GM21723 (cell line): ENCODE measurements around the gene ATP2A3.
"Not testable (repeated sequence)": the region's sequence is repeated elsewhere in the genome, so short reads cannot be mapped to it uniquely, and the experiment has no call there.

Experiments used
- ATAC-seq: cut with Tn5 transposase; IDR thresholded peaks from one replicate; pipeline ENCODE4 v1.9.1; 2021; ENCODE audit warnings: mild to moderate bottlenecking, moderate library complexity; ENCODE audit not compliant: unreplicated experiment

The ATP2A3 gene

GRCh38 chr17:3992370-3992769 is 28.1 kb upstream of the ATP2A3 start:
- no peak for ATAC-seq

- not testable (repeated sequence) for ATAC-seq
Measured at GRCh38 chr17:3991699-3992098, 27.5 kb upstream of the ATP2A3 start.

GRCh38 chr17:3990386-3991127 is 26.3 kb upstream of the ATP2A3 start:
- no peak for ATAC-seq

- no peak for ATAC-seq
Measured at GRCh38 chr17:3989041-3989886, 25.0 kb upstream of the ATP2A3 start.

GRCh38 chr17:3988297-3989040 is 24.2 kb upstream of the ATP2A3 start:
- ATAC-seq = no peak

GRCh38 chr17:3986939-3987335 is 22.7 kb upstream of the ATP2A3 start:
- ATAC-seq = no peak

- no peak for ATAC-seq
Measured at GRCh38 chr17:3986270-3986938, 22.2 kb upstream of the ATP2A3 start.

- ATAC-seq = no peak
Measured at GRCh38 chr17:3985846-3986245, 21.6 kb upstream of the ATP2A3 start.

- no peak for ATAC-seq
Measured at GRCh38 chr17:3983606-3984484, 19.6 kb upstream of the ATP2A3 start.

- no peak for ATAC-seq
Measured at GRCh38 chr17:3982541-3983017, 18.3 kb upstream of the ATP2A3 start.

- no peak for ATAC-seq
Measured at GRCh38 chr17:3982113-3982512, 17.9 kb upstream of the ATP2A3 start.

GRCh38 chr17:3981455-3981854 is 17.2 kb upstream of the ATP2A3 start:
- no peak for ATAC-seq

- no peak for ATAC-seq
Measured at GRCh38 chr17:3980381-3981014, 16.3 kb upstream of the ATP2A3 start.

GRCh38 chr17:3979290-3979611 is 15.0 kb upstream of the ATP2A3 start:
- no peak for ATAC-seq

- no peak for ATAC-seq
Measured at GRCh38 chr17:3978421-3979289, 14.4 kb upstream of the ATP2A3 start.

- no peak for ATAC-seq
Measured at GRCh38 chr17:3977387-3977786, 13.2 kb upstream of the ATP2A3 start.

GRCh38 chr17:3976675-3977171 is 12.5 kb upstream of the ATP2A3 start:
- no peak for ATAC-seq

GRCh38 chr17:3974980-3975379 is 10.7 kb upstream of the ATP2A3 start:
- ATAC-seq = no peak
